ENCODE results near the gene SPRING1. TPM values are rescaled to one million over a fixed set of nuclear protein-coding genes. Genes with fewer than 3 reads are reported as not detected.
A peak's percentile ranks its signal among the peaks of the same experiment; 100 is the strongest.

Gene SPRING1, protein sequence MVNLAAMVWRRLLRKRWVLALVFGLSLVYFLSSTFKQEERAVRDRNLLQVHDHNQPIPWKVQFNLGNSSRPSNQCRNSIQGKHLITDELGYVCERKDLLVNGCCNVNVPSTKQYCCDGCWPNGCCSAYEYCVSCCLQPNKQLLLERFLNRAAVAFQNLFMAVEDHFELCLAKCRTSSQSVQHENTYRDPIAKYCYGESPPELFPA
- total RNA-seq (2021), result 44.2 and 47.0 TPM in 2 replicates
- long read RNA-seq, full-length matches to known transcripts, result 11 of 17 reads
- long read RNA-seq, partial matches to known transcripts, result 1 of 17 reads
- long read RNA-seq, other reads (novel, unspliced or antisense), result 5 of 17 reads

GRCh38 chr12:116737774-116738657, at the start of gene SPRING1, which contains the start of gene RNFT2:
Gene SPRING1, minus strand, starts transcription at chr12:116738069. Its CDS starts 169 bp downstream, at chr12:116737900.
Gene RNFT2, plus strand, starts transcription at chr12:116738315. Its CDS starts 2,183 bp downstream, at chr12:116740498.
- Mint-ChIP-seq H3K27ac (peak within 1 kb of the TSS; percentile 91 to 99 (median 94)), H3K9me3 (no peaks in the 10 kb centered on the region; a peak in 1 of 5 replicates), H3K4me3 (peak within 1 kb of the TSS; percentile 93 to 96), H3K4me1 (peaks cover 17 to 20% of the 10 kb centered on the region in 2 experiments), H3K36me3 (ENCODE audit: insufficient read depth in 1 of 3, low read depth in 3 of 3) (peaks cover 8 to 39% (median 34%) of the 10 kb centered on the region in 3 experiments; a peak in 6 of 7 replicates), H3K27me3 (ENCODE audit: low read depth) (no peaks in the 10 kb centered on the region; the same call in 1 of the 2 replicates)
- Histone ChIP-seq H3K79me1 (ENCODE audit: insufficient read depth, low read depth, low read length, poor library complexity, severe bottlenecking) (no peaks in the 10 kb centered on the region), H3K14ac (ENCODE audit: insufficient read depth, low read length) (no peak within 1 kb of the TSS; the same call in 1 of the 2 replicates), H3K4ac (ENCODE audit: low read depth, low read length) (no peak within 1 kb of the TSS), H3K27ac (ENCODE audit: insufficient read length, low read depth, low read length) (no peak within 1 kb of the TSS), H2AFZ (ENCODE audit: low read length) (peak within 1 kb of the TSS; percentile 56), H3K56ac (ENCODE audit: insufficient read length, low read depth, low read length) (no peak within 1 kb of the TSS), H3K23ac (ENCODE audit: insufficient read length, low read depth, low read length) (no peak within 1 kb of the TSS), H2AK5ac (ENCODE audit: insufficient read length, low read length) (no peak within 1 kb of the TSS), H2BK15ac (ENCODE audit: low read depth, low read length) (no peak within 1 kb of the TSS), H3K79me2 (ENCODE audit: insufficient read depth, low read length) (peaks cover 11% of the 10 kb centered on the region; the same call in 1 of the 2 replicates), H3K18ac (ENCODE audit: insufficient read length, low read depth, low read length) (no peak within 1 kb of the TSS), H2BK5ac (ENCODE audit: insufficient read length, low read length) (no peak within 1 kb of the TSS), H3T11ph (ENCODE audit: low read length) (no peak within 1 kb of the TSS), H4K91ac (ENCODE audit: insufficient read length, low read depth, low read length) (no peak within 1 kb of the TSS), H4K20me1 (ENCODE audit: control insufficient read depth, insufficient read depth, insufficient read length) (no peaks in the 10 kb centered on the region), H4K5ac (ENCODE audit: insufficient read length, low read depth, low read length) (no peak within 1 kb of the TSS), H3K9ac (ENCODE audit: extremely low read depth, insufficient read length, low read length) (peak within 1 kb of the TSS; percentile 73), H3K9me3 (ENCODE audit: control insufficient read depth, low read depth, low read length) (no peaks in the 10 kb centered on the region), H2BK12ac (ENCODE audit: insufficient read length, low read depth, low read length) (no peak within 1 kb of the TSS), H2BK20ac (ENCODE audit: low read depth, low read length, poor library complexity, severe bottlenecking) (no peak within 1 kb of the TSS), H2BK120ac (ENCODE audit: low read depth, low read length, poor library complexity, severe bottlenecking) (no peak within 1 kb of the TSS), H4K8ac (replicated peaks; ENCODE audit: insufficient read length, low read depth, low read length) (no peak within 1 kb of the TSS), H3K4me2 (ENCODE audit: insufficient read depth, insufficient read length, low read length) (peak within 1 kb of the TSS; percentile 94), H3K4me1 (ENCODE audit: insufficient read depth, low read length) (no peaks in the 10 kb centered on the region; the same call in 1 of the 2 replicates), H3K23me2 (ENCODE audit: insufficient read length, low read depth, low read length, poor library complexity, severe bottlenecking) (peaks cover 16% of the 10 kb centered on the region), H3K27me3 (ENCODE audit: insufficient read depth, low read length) (no peaks in the 10 kb centered on the region)
- TF ChIP-seq, protein P1, sequence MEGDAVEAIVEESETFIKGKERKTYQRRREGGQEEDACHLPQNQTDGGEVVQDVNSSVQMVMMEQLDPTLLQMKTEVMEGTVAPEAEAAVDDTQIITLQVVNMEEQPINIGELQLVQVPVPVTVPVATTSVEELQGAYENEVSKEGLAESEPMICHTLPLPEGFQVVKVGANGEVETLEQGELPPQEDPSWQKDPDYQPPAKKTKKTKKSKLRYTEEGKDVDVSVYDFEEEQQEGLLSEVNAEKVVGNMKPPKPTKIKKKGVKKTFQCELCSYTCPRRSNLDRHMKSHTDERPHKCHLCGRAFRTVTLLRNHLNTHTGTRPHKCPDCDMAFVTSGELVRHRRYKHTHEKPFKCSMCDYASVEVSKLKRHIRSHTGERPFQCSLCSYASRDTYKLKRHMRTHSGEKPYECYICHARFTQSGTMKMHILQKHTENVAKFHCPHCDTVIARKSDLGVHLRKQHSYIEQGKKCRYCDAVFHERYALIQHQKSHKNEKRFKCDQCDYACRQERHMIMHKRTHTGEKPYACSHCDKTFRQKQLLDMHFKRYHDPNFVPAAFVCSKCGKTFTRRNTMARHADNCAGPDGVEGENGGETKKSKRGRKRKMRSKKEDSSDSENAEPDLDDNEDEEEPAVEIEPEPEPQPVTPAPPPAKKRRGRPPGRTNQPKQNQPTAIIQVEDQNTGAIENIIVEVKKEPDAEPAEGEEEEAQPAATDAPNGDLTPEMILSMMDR (conservative IDR thresholded peaks at IDR 0.05), result peak; percentile 46; the same call in 1 of the 3 replicates
- peak; percentile 100 for DNase-seq
- WGBS (ENCODE audit: extremely low coverage, insufficient read length, low lambda C conversion rate), result no CpG with 5 or more reads among the region's 80 CpGs
